ENCODE data around the gene CYB5R2.

The CYB5R2 gene

DNA sequence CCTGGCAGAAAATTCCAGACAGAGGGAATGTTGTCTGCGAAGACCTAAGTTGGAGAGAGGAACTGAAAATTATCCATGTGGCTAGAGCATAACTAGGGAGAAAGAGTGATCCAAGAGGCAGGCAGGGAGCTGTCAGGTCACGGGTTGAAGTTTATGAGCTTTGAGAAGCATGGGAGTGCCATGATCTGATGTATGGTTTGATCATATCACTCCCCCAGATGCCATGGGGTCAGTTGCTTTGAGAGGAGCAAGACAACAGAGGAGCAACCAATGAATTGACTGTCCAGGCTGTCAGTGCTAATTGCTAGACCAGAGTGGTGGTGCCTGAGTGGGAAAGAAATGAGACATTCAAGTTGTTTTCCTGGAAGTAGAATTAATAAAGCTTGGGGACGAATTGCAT lies 54.0 kb downstream of the CYB5R2 start:
- H3K27me3 ChIP-seq: no peaks in the 10 kb centered on the region
- H3K4me3 ChIP-seq (ENCODE audit: low read depth in 1 of 2, low read length in 1 of 2): no peak overlapping the region
- H3K36me3 ChIP-seq: peaks cover 34% of the 10 kb centered on the region
- no peaks in the 10 kb centered on the region for H3K9me3 ChIP-seq
- no peaks in the 10 kb centered on the region for H3K4me1 ChIP-seq (ENCODE audit: control insufficient read depth in 1 of 2, insufficient read depth in 1 of 2, low read depth in 1 of 2, low read length in 1 of 2)
- H3K27ac ChIP-seq: no peak overlapping the region
- TF ChIP-seq, protein P1, sequence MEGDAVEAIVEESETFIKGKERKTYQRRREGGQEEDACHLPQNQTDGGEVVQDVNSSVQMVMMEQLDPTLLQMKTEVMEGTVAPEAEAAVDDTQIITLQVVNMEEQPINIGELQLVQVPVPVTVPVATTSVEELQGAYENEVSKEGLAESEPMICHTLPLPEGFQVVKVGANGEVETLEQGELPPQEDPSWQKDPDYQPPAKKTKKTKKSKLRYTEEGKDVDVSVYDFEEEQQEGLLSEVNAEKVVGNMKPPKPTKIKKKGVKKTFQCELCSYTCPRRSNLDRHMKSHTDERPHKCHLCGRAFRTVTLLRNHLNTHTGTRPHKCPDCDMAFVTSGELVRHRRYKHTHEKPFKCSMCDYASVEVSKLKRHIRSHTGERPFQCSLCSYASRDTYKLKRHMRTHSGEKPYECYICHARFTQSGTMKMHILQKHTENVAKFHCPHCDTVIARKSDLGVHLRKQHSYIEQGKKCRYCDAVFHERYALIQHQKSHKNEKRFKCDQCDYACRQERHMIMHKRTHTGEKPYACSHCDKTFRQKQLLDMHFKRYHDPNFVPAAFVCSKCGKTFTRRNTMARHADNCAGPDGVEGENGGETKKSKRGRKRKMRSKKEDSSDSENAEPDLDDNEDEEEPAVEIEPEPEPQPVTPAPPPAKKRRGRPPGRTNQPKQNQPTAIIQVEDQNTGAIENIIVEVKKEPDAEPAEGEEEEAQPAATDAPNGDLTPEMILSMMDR (IDR thresholded peaks at IDR 0.05): no peak

DNA sequence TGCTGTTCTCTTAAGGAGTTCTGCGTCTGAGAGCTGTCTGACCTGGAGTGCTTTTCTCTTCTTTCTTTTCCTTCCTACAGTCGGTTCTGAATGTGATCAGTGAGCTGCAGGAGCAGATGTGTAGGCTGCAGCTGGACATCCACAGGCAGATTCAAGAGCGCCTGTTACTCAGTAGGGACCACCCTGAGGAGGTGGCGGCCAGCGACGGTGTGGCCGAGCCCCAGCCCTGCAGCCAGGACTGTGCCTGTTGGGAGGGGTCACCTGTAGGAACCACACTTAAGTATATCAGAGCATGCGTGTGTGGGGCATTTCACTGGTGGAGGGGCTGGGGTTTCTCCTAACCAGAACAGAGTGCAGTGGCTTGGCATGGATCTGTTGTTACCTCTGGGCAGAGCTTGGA lies 56.3 kb downstream of the CYB5R2 start:
- H3K4me1 ChIP-seq (ENCODE audit: control insufficient read depth in 1 of 2, insufficient read depth in 1 of 2, low read depth in 1 of 2, low read length in 1 of 2): no peaks in the 10 kb centered on the region
- peaks cover 3% of the 10 kb centered on the region for H3K27me3 ChIP-seq
- H3K9me3 ChIP-seq: no peaks in the 10 kb centered on the region
- H3K27ac ChIP-seq: no peak overlapping the region
- peaks cover 21% of the 10 kb centered on the region for H3K36me3 ChIP-seq
- H3K4me3 ChIP-seq (ENCODE audit: low read depth in 1 of 2, low read length in 1 of 2): no peak overlapping the region
- TF ChIP-seq, protein P1 (IDR thresholded peaks at IDR 0.05): no peak
